NCI-H524 (cell line): ENCODE data around the gene SLC26A1.
"Not testable (repeated sequence)": the region's sequence is repeated elsewhere in the genome, so short reads cannot be mapped to it uniquely, and the experiment has no call there.

Source experiments
- DNase-seq, 2 experiments: peaks; one replicate each; lab custom pipeline; 2025; lab: John Stamatoyannopoulos, UW

SLC26A1 gene

GRCh38 chr4:954211-955020 lies 38.8 kb downstream of the SLC26A1 start:
- no peak for DNase-seq

- DNase-seq = no peak
These were observed 39.7 kb downstream of the SLC26A1 start for GRCh38 chr4:953574-953915.

- no peak for DNase-seq
These were observed 40.2 kb downstream of the SLC26A1 start for GRCh38 chr4:952881-953573.

GRCh38 chr4:951594-952468 lies 41.4 kb downstream of the SLC26A1 start:
- no peak for DNase-seq

GRCh38 chr4:951186-951585 lies 42.0 kb downstream of the SLC26A1 start:
- no peak for DNase-seq

GRCh38 chr4:950136-951020 lies 42.8 kb downstream of the SLC26A1 start:
- no peak for DNase-seq

- DNase-seq = no peak
These were observed 43.5 kb downstream of the SLC26A1 start for GRCh38 chr4:949656-950055.

GRCh38 chr4:948936-949300 lies 44.3 kb downstream of the SLC26A1 start:
- DNase-seq = no peak

GRCh38 chr4:948101-948935 lies 44.9 kb downstream of the SLC26A1 start:
- no peak for DNase-seq

- no peak for DNase-seq
These were observed 45.7 kb downstream of the SLC26A1 start for GRCh38 chr4:947491-947971.

- no peak for DNase-seq
These were observed 46.4 kb downstream of the SLC26A1 start for GRCh38 chr4:946517-947471.

GRCh38 chr4:946103-946450 lies 47.1 kb downstream of the SLC26A1 start:
- DNase-seq = no peak

GRCh38 chr4:945274-946102 lies 47.7 kb downstream of the SLC26A1 start:
- no peak for DNase-seq

- DNase-seq = not testable (repeated sequence)
These were observed 53.7 kb downstream of the SLC26A1 start for GRCh38 chr4:939508-939907.
